MCF 10A (cell line): ENCODE results near the gene CEP112. TPM values are rescaled to one million over a fixed set of nuclear protein-coding genes. Genes with fewer than 3 reads are reported as not detected.

Experiments
- BruUV-seq: library from RNA; stranded (reverse); fragments of 400-500 nt; replicated peaks from 2 replicates; lab custom pipeline; 2021; lab: Mats Ljungman, UMichigan
- CTCF ChIA-PET: fragments of 300-600 bp; sonication (Branson Sonifier 250); formaldehyde crosslinking; extraction: SDS; loops from one replicate; lab custom pipeline; 2021; ENCODE audit warnings: antibody characterized with exemption, inconsistent platforms; lab: Yijun Ruan, JAX
- POLR2A ChIA-PET: fragments of 300-600, 350-650 bp; sonication (Branson Sonifier 250); formaldehyde crosslinking; extraction: SDS; loops from one replicate; lab custom pipeline; 2020; ENCODE audit warnings: antibody characterized with exemption, inconsistent platforms; lab: Yijun Ruan, JAX
- DNase-seq: peaks from one replicate; pipeline ENCODE4 v3.0.0-alpha.2; 2018; ENCODE audit not compliant: unreplicated experiment
- H3K27ac Mint-ChIP-seq: one replicate; pipeline ENCODE4 v1.8.0; 2022; ENCODE audit warnings: mild to moderate bottlenecking, low read depth, mixed read lengths; ENCODE audit not compliant: unreplicated experiment
- H3K27me3 Mint-ChIP-seq: one replicate; pipeline ENCODE4 v1.8.0; 2022; ENCODE audit warnings: mixed read lengths; ENCODE audit not compliant: insufficient read depth, unreplicated experiment
- H3K36me3 Mint-ChIP-seq: one replicate; pipeline ENCODE4 v1.8.0; 2022; ENCODE audit warnings: mild to moderate bottlenecking, moderate library complexity, mixed read lengths; ENCODE audit not compliant: insufficient read depth, unreplicated experiment
- H3K4me1 Mint-ChIP-seq: one replicate; pipeline ENCODE4 v1.8.0; 2022; ENCODE audit warnings: mixed read lengths; ENCODE audit not compliant: insufficient read depth, unreplicated experiment
- H3K4me3 Mint-ChIP-seq: one replicate; pipeline ENCODE4 v1.8.0; 2022; ENCODE audit warnings: mild to moderate bottlenecking, moderate library complexity, mixed read lengths; ENCODE audit not compliant: unreplicated experiment
- H3K9me3 Mint-ChIP-seq: one replicate; pipeline ENCODE4 v1.8.0; 2022; ENCODE audit warnings: mixed read lengths; ENCODE audit not compliant: unreplicated experiment
- CTCF ChIP-seq: fragments of 200-600 bp; IDR thresholded peaks from one replicate; pipeline ENCODE4 v1.8.0; 2022; ENCODE audit warnings: antibody characterized with exemption, mild to moderate bottlenecking; ENCODE audit not compliant: unreplicated experiment
- intact Hi-C: fragments of 100-400 bp; cut with micrococcal nuclease; formaldehyde crosslinking; loops from 2 replicates; pipeline ENCODE4 v1.14.1; 2022
- total RNA-seq: library from RNA; stranded (reverse); gene quantifications from 2 replicates; pipeline ENCODE4 v1.2.3, GENCODE V29; 2022

The CEP112 gene
- total RNA-seq, 1 experiment from 2014 or later: 8.1 TPM

GRCh38 chr17:65664266-65664665 lies 527.7 kb downstream of the CEP112 start:
- ChIA-PET POLR2A (no interaction called here), CTCF (no interaction called here)
- H3K4me1 Mint-ChIP-seq: no peaks in the 10 kb centered on the region
- TF ChIP-seq CTCF: no peak
- intact Hi-C loops: no loop called here
- H3K36me3 Mint-ChIP-seq: no peaks in the 10 kb centered on the region
- H3K27me3 Mint-ChIP-seq: no peaks in the 10 kb centered on the region
- BruUV-seq: no TSS peak
- H3K27ac Mint-ChIP-seq: no peak overlapping the region
- peaks cover 5% of the 10 kb centered on the region for H3K9me3 Mint-ChIP-seq
- no peak overlapping the region for H3K4me3 Mint-ChIP-seq
- peak; percentile 34 for DNase-seq

- H3K27me3 Mint-ChIP-seq: no peaks in the 10 kb centered on the region
- no TSS peak for BruUV-seq
- CTCF ChIA-PET: no interaction called here
- intact Hi-C loops: no loop called here
- DNase-seq: no peak
- H3K36me3 Mint-ChIP-seq: no peaks in the 10 kb centered on the region
- H3K4me1 Mint-ChIP-seq: no peaks in the 10 kb centered on the region
- TF ChIP-seq CTCF: no peak
- H3K4me3 Mint-ChIP-seq: no peak overlapping the region
- POLR2A ChIA-PET: interaction anchor here (0.6 to 0.9 kb wide), 2 partner anchors 12 to 488 kb away, joined by 3 read pairs; no protein-coding TSS in a partner anchor
- H3K9me3 Mint-ChIP-seq: peaks cover 5% of the 10 kb centered on the region
- no peak overlapping the region for H3K27ac Mint-ChIP-seq
These were observed 529.7 kb downstream of the CEP112 start for GRCh38 chr17:65662196-65662595.

- H3K4me3 Mint-ChIP-seq: no peak overlapping the region
- H3K4me1 Mint-ChIP-seq: no peaks in the 10 kb centered on the region
- no peak overlapping the region for H3K27ac Mint-ChIP-seq
- no peaks in the 10 kb centered on the region for H3K27me3 Mint-ChIP-seq
- peaks cover 5% of the 10 kb centered on the region for H3K9me3 Mint-ChIP-seq
- POLR2A ChIA-PET: no interaction called here
- CTCF ChIA-PET: interaction anchor here (0.6 kb wide), 1 partner anchor 133 kb away, joined by 3 read pairs; no protein-coding TSS in a partner anchor
- DNase-seq: peak; percentile 53
- no peaks in the 10 kb centered on the region for H3K36me3 Mint-ChIP-seq
- intact Hi-C loops: no loop called here
- TF ChIP-seq CTCF: no peak
- BruUV-seq: no TSS peak
These were observed 531.0 kb downstream of the CEP112 start for GRCh38 chr17:65660947-65661346.

GRCh38 chr17:65660078-65660477 lies 531.9 kb downstream of the CEP112 start:
- POLR2A ChIA-PET: no interaction called here
- no peaks in the 10 kb centered on the region for H3K36me3 Mint-ChIP-seq
- intact Hi-C loops: no loop called here
- no peaks in the 10 kb centered on the region for H3K27me3 Mint-ChIP-seq
- BruUV-seq: no TSS peak
- no peak for DNase-seq
- H3K4me1 Mint-ChIP-seq: no peaks in the 10 kb centered on the region
- CTCF ChIA-PET: interaction anchor here (0.6 kb wide), 1 partner anchor 134 kb away, joined by 3 read pairs; no protein-coding TSS in a partner anchor
- no peak overlapping the region for H3K4me3 Mint-ChIP-seq
- no peak overlapping the region for H3K27ac Mint-ChIP-seq
- peaks cover 5% of the 10 kb centered on the region for H3K9me3 Mint-ChIP-seq
- TF ChIP-seq CTCF: no peak
